ENCODE measurements around the gene FLG2.
"Not testable (repeated sequence)": the region's sequence is repeated elsewhere in the genome, so short reads cannot be mapped to it uniquely, and the experiment has no call there.

Gene FLG2

DNA sequence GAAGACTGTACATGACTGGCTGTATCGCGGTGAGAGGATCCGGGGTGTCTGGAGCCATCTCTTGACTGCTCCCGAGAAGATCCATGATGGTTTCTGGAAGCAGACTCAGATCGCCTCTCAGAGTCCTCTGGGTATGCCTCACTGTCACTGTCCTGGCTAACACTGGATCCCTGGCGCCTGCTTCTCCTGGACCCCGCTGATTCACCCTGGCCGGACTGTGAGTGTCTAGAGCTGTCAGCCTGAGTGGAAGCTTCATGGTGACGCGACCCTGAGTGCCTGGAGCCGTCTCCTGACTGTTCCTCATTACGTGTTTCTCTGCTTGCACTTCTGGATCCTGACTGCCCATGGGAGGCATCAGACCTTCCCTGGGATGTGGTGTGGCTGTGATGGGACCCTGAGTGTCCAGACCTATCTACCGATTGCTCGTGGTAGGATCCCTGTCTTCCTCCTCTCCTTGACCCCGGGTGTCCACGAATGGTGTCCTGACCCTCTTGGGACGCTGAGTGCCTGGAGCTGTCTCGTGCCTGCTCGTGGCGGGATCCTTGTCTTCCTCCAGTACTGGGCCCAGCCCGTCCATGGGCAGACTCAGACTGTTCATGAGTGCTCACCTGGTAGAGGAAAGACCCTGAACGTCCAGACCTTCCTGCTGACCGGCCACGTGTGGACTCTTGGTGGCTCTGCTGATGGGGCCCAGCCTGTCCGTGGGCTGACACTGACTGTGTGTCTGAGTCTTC lies 56.5 kb downstream of the FLG2 start:
- not testable (repeated sequence) for H3K36me3 Mint-ChIP-seq (ENCODE audit: low read depth); H3K4me3 Mint-ChIP-seq; H3K27ac Mint-ChIP-seq; H3K27me3 Mint-ChIP-seq (ENCODE audit: low read depth); H3K4me1 Mint-ChIP-seq (ENCODE audit: low read depth); DNase-seq (ENCODE audit: low spot score); H3K9me3 Mint-ChIP-seq

Measured in T-helper 2 cell treated with Interferon-gamma antibody and Interleukin-4, amounts not matched to agents 5 μg/mL and 100 μg/mL, for 36 hours (primary cell).